Measurements from ENCODE around the gene CHD1.

The CHD1 gene

GRCh38 chr5:98898743-98899142 is 30.1 kb downstream of the CHD1 start:
- DNase-seq = no peak

- no peak for DNase-seq
Measured at GRCh38 chr5:98891591-98891990, 37.2 kb downstream of the CHD1 start.

GRCh38 chr5:98880598-98880997 is 48.2 kb downstream of the CHD1 start:
- DNase-seq = no peak

- DNase-seq = no peak
Measured at GRCh38 chr5:98880151-98880550, 48.7 kb downstream of the CHD1 start.

- DNase-seq = no peak
Measured at GRCh38 chr5:98877600-98877999, 51.2 kb downstream of the CHD1 start.

GRCh38 chr5:98872674-98873073 is 56.1 kb downstream of the CHD1 start:
- DNase-seq = no peak

- DNase-seq = no peak
Measured at GRCh38 chr5:98865690-98866089, 63.1 kb downstream of the CHD1 start.

- DNase-seq = no peak
Measured at GRCh38 chr5:98847054-98847453, 81.8 kb downstream of the CHD1 start.

GRCh38 chr5:98846520-98846919 is 82.3 kb downstream of the CHD1 start:
- no peak for DNase-seq

GRCh38 chr5:98845878-98846277 is 82.9 kb downstream of the CHD1 start:
- DNase-seq = no peak

- DNase-seq = no peak
Measured at GRCh38 chr5:98844865-98845264, 83.9 kb downstream of the CHD1 start.

- DNase-seq = no peak
Measured at GRCh38 chr5:98843481-98843880, 85.3 kb downstream of the CHD1 start.

- DNase-seq = no peak
Measured at GRCh38 chr5:98840946-98841345, 87.9 kb downstream of the CHD1 start.

GRCh38 chr5:98839469-98840383 is 89.1 kb downstream of the CHD1 start:
- no peak for DNase-seq

- DNase-seq = no peak
Measured at GRCh38 chr5:98836175-98836574, 92.6 kb downstream of the CHD1 start.

- no peak for DNase-seq
Measured at GRCh38 chr5:98827588-98828284, 101.1 kb downstream of the CHD1 start.

- DNase-seq = peak in 2 of 6 experiments; percentile 11 to 27
Measured at GRCh38 chr5:98827161-98827560, 101.6 kb downstream of the CHD1 start.

- DNase-seq = no peak
Measured at GRCh38 chr5:98825582-98826375, 103.0 kb downstream of the CHD1 start.

- DNase-seq = no peak
Measured at GRCh38 chr5:98816582-98817222, 112.1 kb downstream of the CHD1 start.

GRCh38 chr5:98813755-98814154 is 115.1 kb downstream of the CHD1 start:
- DNase-seq = no peak

- no peak for DNase-seq
Measured at GRCh38 chr5:98810206-98810605, 118.6 kb downstream of the CHD1 start.

- no peak for DNase-seq
Measured at GRCh38 chr5:98807806-98808205, 121.0 kb downstream of the CHD1 start.

GRCh38 chr5:98805070-98805469 is 123.7 kb downstream of the CHD1 start:
- DNase-seq = no peak

All from stimulated activated naive CD4-positive, alpha-beta T cell (primary cell).